NCI-H1694 treated with DMSO at 0.1 percent for 48 hours (cell line): ENCODE data around the gene SMU1.
A peak's percentile ranks its signal among the peaks of the same experiment; 100 is the strongest.

Experiments
- DNase-seq: peaks from one replicate; lab custom pipeline; 2025; lab: John Stamatoyannopoulos, UW

Gene SMU1

GRCh38 chr9:33044677-33045282, 31.7 kb downstream of the SMU1 start:
- peak; percentile 70 for DNase-seq

DNA sequence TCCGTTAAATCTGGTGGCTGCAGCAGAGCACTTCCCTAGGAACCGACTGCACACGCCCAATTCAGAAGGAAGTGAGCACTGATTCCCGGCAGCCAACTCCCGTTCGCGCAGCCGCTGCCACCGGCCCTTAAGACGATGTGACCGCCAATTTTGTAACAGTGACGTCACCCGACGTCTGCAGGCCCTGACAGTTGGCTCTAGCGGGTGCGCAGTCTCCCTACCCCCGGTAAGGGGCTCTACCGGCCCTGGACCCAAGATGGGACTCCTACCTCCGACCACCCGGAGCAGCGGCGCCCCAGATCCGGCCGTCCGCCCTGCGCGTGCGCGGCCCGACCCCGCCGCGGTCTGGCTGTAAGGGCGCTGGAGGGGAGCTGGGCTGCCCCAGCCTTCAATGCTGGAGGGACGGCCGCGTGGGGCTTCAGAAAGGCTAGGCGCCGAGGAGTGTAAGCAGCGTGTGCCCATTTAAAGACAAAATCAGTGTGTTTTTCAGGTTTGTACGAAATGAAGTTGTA, 32.3 kb downstream of the SMU1 start:
- peak; percentile 79 for DNase-seq

- no peak for DNase-seq
Measured at GRCh38 chr9:33043671-33044070, 32.8 kb downstream of the SMU1 start.

- DNase-seq, result no peak
Measured at GRCh38 chr9:33042473-33042872, 34.0 kb downstream of the SMU1 start.

DNA sequence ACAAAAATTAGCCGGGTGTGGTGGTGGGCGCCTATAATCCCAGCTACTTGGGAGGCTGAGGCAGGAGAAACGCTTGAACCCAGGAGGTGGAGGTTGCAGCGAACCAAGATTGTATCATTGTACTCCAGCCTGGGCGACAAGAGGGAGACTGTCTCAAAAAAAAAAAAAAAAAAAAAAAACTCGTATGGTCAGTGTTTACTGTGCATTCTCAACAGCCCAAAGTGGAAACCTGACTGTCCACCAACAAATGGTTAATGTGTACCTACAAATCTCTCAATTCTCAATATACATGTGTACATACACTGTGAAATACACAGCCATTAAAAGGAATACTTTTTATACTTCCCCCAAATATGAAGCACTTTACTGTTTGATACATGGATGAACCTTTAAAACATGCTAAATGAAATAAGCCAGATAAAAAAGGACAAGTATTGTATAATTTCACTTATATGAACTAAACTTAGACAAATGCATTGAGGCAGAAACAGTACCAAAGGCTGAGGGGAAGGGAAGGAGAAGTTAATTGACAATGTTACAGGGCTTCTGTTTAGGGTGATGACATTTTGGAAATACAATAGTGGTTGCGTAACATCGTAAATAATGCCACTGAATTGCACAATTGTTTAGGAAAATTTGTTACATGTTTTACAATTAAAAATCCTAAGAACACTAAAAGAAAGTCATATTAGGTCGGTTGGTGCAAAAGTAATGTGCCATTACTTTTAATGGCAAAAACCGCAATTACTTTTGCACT, 34.9 kb downstream of the SMU1 start:
- no peak for DNase-seq

DNA sequence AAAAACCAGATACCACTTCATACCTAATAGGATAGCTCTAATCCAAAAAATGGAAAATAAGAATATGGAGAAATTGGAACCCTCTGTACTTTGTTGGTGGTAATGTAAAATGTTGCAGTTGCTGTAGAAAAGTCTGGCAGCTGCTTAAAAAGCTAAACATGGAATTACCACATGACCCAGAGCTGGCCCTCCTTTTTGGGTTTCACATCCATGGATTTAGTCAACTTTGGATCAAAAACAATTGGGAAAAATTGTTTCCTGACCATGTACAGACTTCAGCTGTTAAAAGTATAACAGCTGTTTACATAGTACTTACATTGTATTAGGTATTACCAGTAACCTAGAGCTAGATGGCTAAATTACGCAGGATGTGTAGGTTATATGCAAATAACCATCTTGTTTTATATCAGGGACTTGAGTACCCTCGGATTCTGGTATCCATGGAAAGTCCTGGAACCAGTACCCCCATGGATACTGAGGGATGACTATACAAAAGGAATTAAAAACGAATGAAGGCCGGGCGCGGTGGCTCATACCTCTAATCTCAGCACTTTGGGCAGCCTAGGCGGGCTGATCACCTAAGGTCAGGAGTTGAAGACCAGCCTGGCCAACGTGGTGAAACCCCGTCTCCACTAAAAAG, 35.6 kb downstream of the SMU1 start:
- no peak for DNase-seq

DNA sequence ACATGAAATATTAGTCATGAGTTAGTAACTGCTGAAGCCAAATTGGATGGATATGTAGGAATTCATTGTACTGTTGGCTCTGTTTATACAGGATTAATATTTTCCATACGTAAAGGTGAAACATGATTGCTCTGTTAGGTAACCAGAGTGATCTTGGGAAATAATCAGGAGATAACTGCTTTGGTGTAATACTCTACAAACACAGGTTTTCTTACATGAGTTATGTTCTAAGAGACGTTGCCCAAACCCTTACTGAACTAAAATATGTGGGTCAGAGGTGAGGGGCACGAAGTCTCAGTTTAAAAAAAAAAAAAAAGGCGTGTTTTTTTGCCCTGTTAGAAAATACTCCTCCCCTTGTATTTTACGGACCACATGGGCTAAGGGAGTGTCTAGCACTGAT, 43.6 kb downstream of the SMU1 start:
- no peak for DNase-seq

- no peak for DNase-seq
Measured at GRCh38 chr9:33032292-33032691, 44.2 kb downstream of the SMU1 start.

GRCh38 chr9:33030285-33030684, 46.2 kb downstream of the SMU1 start:
- DNase-seq, result no peak

DNA sequence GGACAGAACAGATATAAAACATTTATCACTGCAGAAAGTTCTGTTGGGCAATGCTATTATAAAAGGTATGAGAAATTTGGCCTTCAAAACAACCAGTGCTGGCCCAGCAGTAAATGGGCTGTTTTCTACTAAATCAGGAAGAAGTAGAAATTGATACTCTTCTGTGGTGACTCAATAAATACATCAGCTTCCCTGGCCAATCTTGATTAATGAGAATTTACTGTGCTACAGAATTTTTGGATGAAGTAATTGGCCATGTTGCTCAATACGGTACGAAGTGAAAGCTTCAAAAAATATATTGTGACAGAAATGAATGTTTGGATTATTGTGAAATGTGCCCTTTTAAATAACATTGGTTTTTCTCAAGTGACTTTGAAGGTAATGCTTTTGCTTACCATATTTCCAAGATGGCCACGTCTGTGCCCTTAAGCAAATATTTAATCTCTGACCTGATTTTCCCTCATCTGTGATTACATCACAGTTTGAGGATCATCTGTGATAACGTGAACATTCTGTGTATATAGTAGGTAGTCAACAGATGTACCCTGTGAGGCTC, 47.2 kb downstream of the SMU1 start:
- no peak for DNase-seq

- DNase-seq, result peak; percentile 28
Measured at GRCh38 chr9:33025572-33026342, 50.7 kb downstream of the SMU1 start.

GRCh38 chr9:33024966-33025571, 51.4 kb downstream of the SMU1 start, which contains the start of gene DNAJA1:
Gene DNAJA1, plus strand, starts transcription at chr9:33025273. Its CDS starts 1,212 bp downstream, at chr9:33026485.
- DNase-seq, result peak; percentile 78

GRCh38 chr9:33024126-33024965, 52.1 kb downstream of the SMU1 start:
- no peak for DNase-seq

GRCh38 chr9:33023661-33024060, 52.8 kb downstream of the SMU1 start:
- DNase-seq, result no peak

- no peak for DNase-seq
Measured at GRCh38 chr9:33022755-33023154, 53.7 kb downstream of the SMU1 start.

DNA sequence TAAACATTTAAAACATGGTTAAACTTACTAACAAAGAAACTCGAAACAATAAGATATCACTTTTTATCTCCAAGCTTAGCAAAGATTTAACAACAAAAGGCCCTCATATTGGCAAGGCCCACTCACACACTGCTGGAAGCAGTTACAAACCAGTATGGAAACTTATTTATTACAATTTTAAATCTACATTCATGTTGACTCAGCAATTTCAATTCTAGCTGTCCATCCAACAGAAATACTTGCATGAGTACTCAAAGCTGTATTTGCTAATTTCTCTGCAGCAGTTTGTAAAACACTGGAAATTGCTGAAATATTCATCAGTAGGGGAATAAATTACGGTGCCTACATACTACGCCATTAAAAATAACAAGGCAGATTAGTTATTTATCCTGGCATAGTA, 54.2 kb downstream of the SMU1 start:
- DNase-seq, result no peak

GRCh38 chr9:33019797-33020196, 56.7 kb downstream of the SMU1 start:
- DNase-seq, result no peak

DNA sequence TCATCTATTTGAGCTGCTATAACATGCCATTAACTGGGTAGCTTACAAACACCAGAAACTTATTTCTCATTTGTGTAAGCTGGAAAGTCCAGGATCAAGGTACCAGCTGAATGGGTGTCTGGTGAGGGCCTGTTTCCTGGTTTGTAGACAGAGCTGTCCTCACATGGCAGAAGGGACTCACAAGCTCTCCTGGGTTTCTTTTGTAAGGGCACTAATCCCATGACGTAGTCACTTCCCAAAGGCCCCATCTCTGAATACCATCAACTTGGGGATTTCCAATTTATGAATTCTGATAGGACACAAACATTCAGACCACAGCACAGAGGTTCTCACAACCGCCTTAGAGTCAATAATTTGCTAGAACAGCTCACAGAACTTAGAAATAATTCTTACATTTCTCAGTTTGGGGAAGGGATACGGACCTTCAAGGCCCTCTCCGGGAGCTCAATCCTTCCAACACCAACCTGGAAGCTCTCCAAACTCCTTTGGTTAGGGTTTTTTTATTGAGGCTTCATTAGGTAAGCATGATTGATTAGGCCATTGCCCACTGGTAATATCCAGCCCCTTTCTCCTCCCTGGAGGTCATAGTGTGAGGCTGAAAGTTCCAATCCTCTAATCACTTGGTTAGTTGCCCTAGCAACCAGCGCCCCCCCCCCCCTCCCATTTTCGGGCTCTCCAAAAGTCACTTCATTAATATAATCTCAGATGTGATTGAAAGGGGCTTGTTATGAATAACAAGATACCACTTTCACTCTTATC, 59.0 kb downstream of the SMU1 start:
- no peak for DNase-seq

GRCh38 chr9:33014665-33015014, 61.8 kb downstream of the SMU1 start:
- no peak for DNase-seq
